ENCODE results near the gene IGF1R.
A peak's percentile ranks its signal among the peaks of the same experiment; 100 is the strongest.

IGF1R gene

DNA sequence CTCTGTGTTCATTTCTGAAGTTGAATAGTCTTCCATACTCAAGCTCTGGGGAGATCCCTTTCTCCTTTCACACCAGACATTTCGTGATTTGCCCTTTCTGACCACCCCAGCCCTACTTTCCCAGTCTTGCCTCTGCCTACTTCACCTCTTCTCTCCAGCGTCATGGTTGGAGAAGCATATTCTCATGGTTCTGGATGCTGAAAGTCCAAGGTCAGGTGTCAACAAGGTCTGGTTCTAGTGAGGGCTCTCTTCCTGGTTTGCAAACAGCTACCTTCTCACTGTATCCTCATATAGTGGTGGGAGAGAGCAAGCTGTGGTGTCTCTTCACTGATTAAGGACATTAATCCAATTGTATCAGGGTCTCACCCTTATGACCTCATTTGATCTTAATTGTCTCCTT lies 169.4 kb downstream of the IGF1R start:
- DNase-seq (ENCODE audit: low read depth in 3 of 3, low spot score in 1 of 3), result no peak

DNA sequence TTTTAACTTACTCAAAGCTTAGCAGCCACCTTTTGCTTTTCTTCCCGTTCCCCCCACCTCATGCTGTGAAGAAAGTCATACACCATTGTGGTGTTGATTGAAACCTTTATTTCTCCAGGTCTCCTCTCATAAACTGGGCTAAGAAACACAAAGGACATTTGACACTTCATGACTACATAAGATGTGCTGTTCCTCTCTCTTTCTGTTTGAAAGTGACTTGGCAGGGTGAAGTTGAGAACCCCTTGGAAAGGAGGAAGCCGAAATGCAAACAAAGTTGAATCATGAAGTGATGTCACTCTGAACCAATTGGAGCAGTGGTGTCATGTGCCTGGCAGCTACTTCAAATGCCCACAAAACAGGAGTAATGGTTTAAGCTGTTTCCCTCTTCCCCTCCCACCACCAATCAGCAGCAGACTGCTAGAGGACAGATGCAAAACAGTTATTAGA lies 174.7 kb downstream of the IGF1R start:
- no peak for DNase-seq (ENCODE audit: low read depth in 3 of 3, low spot score in 1 of 3)

DNA sequence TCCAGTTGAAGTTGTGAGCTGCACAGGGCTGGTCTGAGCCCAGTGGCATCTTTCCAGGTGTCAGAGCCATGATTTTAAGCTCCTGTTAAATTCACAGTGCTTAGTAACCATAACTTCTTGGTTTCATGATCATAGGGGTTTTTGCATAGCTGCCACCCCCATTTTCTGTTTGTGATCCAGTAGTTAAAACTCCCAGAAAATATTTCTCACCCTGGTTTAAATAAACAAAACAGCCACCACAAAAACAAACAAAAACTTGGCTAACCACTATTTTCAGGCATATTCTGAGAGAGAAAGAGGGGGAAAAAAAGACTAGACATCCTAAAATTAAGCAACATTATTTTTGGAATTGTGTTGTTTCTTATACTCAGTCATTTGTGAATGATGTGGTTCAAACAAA lies 175.3 kb downstream of the IGF1R start:
- DNase-seq (ENCODE audit: low read depth in 3 of 3, low spot score in 1 of 3), result no peak

DNA sequence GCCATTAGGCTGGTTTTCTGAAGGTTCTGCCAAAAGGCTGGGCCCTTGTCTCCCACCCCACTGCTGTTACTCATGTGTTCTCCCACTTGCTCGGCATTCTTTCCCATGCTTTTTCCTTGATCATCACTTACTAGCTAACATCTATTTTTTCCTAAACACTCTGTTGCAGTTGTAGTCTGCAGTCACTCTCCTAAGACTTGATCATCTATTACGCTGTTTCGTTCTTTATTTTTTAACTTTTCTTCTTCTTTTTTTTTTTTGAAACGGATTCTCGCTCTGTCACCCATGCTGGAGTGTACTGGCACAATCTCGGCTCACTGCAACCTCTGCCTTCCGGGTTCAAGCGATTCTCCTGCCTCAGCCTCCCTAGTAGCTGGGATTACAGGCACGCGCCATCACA lies 176.3 kb downstream of the IGF1R start:
- no peak for DNase-seq (ENCODE audit: low read depth in 3 of 3, low spot score in 1 of 3)

DNA sequence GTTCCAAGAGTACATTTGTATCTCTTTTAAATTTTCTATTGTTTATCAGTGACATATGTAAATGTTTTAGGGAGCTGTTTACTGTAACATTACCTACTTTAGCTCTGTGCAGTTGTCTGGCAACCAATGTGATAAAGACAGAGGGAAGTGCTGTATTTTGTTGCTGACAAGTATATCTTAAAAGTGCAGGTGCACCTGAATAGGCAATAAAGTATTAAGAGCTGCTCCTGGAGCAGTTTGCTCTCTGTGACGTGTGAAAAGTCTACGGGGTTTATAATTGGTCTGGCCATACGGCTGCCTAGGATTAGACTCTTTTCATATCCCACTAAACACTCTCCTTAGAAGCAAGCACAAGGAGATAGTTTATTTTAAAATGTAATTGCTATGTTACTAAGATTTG lies 178.3 kb downstream of the IGF1R start:
- DNase-seq (ENCODE audit: low read depth in 3 of 3, low spot score in 1 of 3), result no peak

DNA sequence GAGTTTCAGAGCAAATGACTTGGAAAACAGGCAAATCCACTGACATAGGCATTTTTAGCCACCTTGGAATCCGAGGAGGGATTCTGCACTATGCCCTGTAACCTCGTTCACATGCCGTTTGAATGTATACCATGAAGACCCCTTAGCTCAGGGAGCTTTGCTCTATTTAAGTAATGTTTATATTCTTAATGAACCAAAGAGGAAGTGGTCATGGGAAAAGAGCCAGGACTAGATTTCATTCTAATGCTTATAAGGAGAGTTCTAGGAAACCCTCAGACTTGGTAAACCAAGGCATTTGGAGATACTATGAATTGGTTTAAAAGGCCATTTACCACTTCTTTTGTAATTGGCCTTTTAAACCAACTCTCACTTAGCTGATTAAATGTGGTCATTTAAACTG lies 178.9 kb downstream of the IGF1R start:
- DNase-seq (ENCODE audit: low read depth in 3 of 3, low spot score in 1 of 3), result no peak

DNA sequence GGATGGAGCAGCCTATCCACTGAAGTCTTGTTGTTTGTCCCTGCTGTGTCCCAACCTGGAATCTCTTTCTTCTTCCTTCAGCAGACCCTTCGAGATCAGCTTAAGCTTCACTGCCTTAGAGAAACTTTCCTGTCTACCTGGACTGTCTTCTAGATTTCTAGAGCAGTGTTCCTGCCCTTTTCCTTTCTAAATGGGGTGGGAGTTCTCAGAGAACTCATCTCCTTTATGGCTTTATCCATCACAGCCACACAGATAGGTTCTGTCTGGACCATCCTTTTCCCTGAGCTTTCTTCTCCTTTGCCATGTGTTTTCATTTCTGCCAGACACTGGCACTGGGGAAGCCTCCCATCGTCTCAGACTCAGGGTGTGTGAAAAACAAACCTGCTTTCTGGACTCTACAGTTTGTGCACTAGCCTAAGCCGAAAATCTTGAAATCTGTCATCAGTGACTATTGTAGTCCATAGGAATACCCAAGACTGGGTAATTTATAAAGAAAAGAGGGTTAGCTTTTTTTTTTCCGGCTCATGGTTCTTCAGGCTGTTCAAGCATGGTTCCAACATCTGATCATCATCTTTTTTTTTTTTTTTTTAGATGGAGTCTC lies 181.8 kb downstream of the IGF1R start:
- DNase-seq (ENCODE audit: low read depth in 3 of 3, low spot score in 1 of 3), result no peak

DNA sequence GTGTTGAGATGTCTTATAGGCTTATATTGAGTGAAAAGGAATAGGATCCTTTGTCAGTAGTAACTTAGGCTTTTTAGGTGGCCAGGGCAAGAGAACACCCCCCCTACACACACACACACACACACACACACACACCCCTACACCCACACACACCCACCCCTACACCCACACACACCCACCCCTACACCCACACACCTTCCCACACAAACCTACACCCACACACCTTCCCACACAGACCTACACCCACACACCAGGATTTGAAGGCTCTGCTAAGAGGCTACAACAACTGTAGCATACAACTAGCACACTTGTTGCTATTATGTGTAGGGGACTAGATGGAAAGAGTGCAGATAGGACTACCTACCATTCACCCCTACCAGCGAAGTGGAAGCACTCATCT lies 186.6 kb downstream of the IGF1R start:
- DNase-seq (ENCODE audit: low read depth in 3 of 3, low spot score in 1 of 3), result no peak

DNA sequence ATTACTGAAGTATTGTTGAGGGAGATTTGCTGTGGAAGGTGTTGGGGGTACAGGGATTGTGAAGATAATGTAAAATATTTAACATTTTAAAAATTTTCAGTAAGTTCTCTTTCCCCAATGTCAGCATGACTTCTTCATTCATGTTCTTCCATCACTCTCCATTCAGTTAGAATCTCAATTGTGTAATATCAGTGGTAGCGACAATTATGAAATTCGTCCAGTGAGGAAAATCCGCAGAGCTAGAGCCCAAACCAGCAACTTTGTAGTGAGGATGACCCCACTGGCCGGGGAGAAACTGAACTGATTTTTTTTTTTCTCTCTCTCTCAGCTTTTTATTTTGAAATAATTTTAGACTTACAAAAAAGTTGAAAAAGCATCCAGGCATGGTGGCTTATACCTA lies 187.5 kb downstream of the IGF1R start:
- DNase-seq (ENCODE audit: low read depth in 3 of 3, low spot score in 1 of 3), result no peak

DNA sequence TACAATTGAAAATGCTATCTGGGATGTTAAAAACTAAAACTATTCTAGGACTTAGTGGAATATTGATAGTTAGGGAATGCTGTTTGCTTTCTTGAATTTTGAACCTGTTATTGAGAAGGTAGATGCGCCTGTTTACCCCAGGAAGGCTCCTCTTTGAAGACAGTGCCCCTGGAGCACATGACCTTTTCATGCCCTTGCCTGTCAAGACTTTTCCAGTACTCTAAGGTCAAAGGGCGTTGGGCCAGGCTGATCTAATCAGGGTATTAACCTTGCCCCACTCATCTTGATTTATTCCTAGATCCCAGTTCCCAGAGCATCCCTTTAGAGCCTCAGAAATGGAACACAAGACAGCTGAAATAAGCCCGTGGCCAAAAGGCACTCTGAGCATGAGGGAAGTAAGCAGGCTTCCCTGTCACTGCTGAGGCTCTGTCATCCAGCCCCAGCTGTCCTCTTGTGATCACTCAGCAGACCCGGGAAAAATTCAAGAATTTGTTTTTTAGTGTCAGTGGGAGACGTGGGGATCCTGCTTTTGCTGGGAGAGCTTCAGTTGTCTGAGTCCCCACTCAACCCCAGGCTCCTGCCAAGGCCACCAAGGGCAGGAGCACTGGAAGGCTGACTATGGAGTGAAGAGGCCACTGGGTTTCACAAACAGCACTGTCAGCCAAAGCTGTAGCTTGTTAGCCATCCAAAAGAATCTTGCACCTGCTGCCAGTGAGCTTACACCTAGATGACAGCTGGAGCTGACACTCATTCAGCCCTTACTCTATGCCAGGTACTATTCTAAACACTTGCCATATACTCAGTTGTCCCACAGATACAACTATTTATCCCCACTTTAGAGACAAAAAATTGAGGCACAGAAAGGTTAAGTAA lies 190.3 kb downstream of the IGF1R start:
- DNase-seq (ENCODE audit: low read depth in 3 of 3, low spot score in 1 of 3), result no peak

DNA sequence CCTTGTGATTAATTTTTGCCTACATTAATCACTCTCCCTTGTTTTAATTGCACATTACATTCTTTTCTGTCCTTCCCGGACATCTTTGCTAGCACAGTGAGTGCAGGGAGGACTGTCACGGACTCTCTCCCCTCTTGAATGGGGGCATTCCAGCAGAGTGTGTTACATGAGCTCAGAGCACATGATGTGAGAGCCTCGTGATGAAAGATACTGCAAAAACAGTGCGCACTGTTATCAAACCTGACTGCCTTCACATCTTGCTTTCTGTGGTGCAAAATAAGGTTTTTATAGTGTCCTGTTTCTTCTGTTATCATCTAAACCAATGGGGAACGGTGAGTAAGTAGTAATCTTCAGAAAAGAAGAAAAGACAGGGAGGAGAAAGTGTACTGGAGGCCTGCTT lies 191.7 kb downstream of the IGF1R start:
- no peak for DNase-seq (ENCODE audit: low read depth in 3 of 3, low spot score in 1 of 3)

DNA sequence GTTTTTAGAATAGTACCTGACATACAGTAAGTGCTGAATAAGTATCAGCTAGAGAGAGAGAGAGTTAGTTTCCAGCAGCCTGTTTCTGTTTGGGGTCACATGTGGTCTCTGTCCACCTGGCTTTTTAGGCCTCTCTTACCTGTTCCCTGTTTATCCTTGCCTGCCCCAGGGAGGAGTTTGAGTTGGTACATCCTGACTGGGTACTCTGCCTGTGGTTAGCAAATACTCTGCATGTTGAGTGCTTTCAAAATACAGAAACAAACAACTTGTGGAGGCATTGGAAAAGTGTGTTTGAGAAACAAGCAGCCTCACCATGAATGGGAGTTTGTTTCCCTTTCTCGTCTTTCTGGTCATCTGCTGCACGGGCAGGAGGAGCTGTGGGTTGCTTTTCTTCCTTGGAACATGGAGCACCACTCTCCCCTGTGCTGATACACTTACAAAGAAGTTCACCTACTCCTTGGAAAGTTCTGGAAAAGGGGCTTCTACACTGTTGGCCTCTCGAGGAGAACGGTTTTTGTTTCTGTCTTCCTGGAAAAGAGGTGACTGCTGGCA lies 193.2 kb downstream of the IGF1R start:
- DNase-seq (ENCODE audit: low read depth in 3 of 3, low spot score in 1 of 3), result no peak

DNA sequence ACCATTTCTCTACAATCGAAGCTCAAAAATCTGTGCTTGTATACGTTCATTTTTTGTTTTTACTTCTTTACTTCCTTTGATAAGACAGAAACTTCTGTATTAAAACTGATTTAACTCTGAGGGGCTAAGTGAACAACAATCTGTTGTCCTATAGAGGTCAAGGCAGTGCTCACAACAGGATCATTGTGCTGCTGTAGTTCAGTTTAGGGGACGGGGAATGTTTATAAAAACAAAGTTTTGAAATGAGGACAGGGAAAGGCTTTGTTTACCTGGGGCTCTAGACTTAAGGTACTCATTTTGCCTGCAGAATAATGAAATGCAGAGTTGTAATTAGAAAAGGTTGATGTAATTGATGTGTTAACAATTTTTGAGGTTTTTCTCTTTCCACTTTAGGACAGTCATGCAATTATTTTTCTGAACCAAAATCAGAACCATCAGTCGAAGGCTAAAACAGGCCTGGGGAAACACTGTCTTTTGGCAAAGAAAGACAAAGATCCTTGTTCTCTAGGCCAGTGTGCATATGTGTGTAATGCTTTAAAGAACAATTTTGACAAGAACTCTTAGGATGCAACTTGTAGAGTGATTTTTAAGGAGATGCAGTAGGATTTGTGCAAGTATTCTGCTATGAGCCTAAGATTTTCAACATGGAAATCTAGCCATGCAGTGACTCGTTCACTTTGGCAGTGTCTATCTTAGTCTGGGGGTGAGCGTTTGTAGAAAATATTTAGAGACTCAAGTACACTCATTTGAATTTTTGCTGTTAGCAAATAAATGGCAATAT lies 194.0 kb downstream of the IGF1R start:
- no peak for DNase-seq (ENCODE audit: low read depth in 3 of 3, low spot score in 1 of 3)

DNA sequence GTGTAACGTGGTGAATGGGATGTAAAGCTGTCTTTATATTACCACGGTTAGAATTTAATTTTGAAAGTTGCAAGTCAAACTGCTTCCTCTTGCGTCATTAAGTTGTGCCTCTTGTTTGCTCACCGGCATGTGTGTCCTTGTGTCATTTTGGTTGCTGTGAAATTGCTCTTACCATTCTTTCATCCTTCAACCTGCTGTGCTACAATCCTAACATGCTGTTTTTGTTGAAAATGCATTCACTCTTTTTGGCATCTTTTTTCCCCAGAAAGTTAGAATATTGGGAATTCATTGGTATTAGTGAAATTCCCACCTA lies 194.6 kb downstream of the IGF1R start:
- no peak for DNase-seq (ENCODE audit: low read depth in 3 of 3, low spot score in 1 of 3)

DNA sequence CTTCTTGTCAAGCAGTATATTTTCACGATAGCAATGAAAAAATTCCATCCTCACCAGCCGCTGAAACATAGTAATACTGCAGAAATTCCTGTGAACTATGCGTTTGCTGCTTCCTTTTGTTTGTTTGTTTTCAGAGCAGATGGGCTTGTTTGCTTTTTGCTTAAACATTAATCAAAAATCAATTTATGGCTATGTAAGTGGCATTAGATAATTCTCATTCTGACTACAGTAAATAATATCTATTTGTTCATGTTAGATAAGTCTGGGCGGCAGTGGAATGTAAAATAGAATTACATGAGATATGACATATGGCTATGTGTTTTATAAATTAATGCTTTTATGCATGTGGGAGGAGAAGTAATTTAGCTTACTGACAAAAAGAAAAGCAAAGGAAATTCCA lies 195.5 kb downstream of the IGF1R start:
- DNase-seq (ENCODE audit: low read depth in 3 of 3, low spot score in 1 of 3), result no peak

DNA sequence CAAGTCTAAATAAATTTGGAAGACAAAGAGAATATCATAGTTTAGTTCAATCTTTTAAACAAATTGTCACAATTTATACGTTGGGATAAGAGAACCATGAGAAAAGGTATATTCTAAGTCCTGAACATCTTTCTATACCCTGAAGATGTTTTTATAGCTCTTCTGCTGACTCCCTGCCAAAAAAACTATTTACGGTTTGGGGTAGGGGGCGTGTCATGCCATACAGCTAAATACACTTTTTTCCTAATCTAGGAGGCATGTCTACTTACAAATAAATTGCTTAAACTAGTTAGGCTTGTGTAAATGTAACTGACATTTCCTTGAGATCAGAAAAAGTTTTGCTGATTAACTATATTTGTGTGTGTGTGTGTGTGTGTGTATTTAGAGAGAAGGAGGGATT lies 195.9 kb downstream of the IGF1R start:
- DNase-seq (ENCODE audit: low read depth in 3 of 3, low spot score in 1 of 3), result no peak

DNA sequence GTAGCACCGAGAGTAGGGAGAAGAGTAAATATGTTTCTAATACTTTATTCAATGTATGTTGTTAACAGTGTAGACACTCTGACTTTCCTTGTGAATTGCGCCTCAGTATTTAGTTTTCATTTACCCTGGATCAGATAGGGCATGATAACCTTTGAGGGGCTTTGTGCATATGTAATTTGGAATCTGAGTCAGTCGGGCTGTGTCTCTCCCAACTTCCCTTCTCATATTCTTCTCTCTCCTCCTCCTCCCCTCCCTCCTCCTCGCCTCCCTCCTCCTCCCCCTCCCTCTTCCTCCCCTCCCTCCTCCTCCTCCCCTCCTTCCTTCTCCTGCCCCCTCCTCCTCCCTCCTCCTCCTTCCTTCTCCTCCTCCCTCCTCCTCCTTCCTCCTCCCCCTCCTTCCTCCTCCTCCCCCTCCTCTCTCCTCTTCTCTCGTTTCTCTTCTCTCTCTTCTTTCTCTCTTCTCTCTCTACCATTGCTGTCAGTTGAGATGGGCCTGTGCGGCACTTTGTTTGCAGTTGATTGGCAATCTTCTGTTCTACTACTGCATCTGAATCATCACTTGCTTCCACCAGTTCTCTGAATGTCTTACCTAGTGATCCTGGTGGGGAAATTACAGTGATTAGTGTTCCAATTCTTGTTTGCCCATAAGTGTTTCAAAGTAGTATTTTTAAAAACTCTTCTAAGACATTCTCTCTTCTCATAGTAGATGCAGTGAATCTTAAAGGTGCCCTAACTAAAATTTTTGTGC lies 197.0 kb downstream of the IGF1R start:
- DNase-seq (ENCODE audit: low read depth in 3 of 3, low spot score in 1 of 3), result no peak

DNA sequence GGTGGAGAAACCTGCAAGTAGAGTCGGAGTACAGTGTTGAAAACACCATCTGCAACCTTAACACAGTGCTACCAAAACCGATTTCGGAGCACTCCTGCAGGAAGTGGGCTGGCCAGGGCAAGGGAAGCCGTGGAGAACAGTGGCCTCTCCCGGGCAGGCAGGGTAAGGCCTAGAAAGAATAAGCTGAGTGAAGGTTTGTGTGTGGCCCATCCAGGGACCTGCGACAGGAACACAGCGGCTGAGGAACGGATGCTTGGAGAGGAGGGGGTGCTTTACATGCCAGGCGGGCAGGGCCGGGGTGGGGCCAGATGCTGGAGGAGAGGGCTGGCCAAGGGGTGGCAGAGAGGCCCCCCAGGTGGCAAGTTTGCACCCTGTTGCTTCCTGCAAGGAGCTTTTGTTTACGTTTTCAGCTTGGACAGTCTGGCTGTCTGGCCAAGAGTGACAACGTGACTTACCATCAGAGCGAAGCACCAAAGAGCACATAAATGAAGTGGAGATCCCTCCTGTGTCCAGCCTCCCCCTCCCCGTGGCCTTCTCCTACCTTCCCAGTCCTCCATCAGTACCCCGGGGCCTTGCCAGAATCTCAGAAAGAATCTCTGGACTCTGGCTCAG lies 202.7 kb downstream of the IGF1R start:
- peak in 2 of 3 donors; percentile 33 to 38 for DNase-seq (ENCODE audit: low read depth in 3 of 3, low spot score in 1 of 3)

DNA sequence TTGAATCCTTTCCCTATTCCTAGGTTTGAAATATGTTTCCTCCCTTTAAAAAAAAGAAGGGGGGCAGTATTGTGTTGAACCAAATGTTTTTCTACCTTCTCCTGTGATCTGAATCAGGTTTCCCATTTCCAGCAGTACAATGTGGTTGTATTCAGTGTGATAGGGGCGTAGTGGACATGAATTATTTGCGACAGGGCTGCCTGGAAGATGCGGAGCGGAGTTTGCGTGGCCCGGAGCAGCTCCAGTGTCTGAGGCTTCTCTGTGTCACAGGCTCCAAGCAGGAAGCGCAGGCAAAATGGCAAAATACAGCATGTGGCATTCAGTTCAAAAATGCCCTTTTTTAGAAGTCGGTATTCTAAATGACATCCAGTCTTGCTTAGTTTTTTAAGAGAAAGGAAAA lies 204.8 kb downstream of the IGF1R start:
- DNase-seq (ENCODE audit: low read depth in 3 of 3, low spot score in 1 of 3), result peak in 2 of 3 donors; percentile 42 to 57

DNA sequence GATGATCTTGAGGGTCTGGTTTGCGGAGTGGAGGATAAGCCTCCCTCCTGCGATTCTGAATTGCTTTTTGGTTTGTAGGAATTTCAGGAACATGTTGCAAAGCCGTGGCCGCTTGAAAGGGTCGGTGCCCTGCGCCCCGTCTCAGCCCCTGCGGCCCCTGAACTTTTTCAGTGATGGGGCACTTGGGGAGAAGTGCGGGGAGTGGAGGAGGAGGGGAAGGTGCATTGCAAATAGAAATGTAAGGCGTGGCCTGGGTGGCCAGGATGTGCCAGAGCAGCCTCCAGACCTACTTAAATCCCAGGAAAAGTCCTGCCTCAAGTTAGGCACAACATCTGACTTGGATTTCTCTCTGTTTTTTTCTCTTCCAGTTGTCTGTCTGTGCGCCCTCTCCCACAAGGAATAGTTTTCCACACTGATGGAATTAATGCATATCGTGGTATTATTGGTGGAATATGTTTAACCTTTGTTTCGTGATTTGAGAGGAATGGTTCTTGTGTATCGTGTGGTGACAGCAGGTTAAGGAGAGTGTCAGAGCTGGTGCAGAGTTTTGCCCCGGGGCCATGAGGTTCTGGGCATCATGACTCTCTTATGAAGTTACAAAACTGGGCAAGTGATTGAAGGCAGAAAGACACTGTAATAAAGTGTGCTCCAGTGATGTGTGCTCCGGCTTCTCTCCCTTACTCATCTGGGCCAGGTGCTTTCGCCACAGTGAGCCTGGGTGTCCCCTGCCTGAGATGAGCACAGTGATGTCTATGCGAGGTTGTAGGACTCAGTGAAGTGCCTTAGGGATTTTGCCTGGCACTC lies 205.5 kb downstream of the IGF1R start:
- no peak for DNase-seq (ENCODE audit: low read depth in 3 of 3, low spot score in 1 of 3)

All from stimulated activated CD4-positive, alpha-beta T cell treated with anti-CD3 and anti-CD28 coated beads, TNF-alpha, amount 100 ng/mL, for 1 hour (primary cell).